ENCODE results near the gene NINJ2.

GRCh38 chr12:547883-548470 is 115.3 kb downstream of the NINJ2 start:
- TF ChIP-seq CTCF (IDR thresholded peaks at IDR 0.05), result no peak
- TF ChIP-seq POLR2A (IDR thresholded peaks at IDR 0.05), result no peak

All from gastroesophageal sphincter (tissue), 3 donors.